Embryonic facial prominence (tissue), 1 donor: ENCODE results near the gene VANGL2.
"Not testable (repeated sequence)": the region's sequence is repeated elsewhere in the genome, so short reads cannot be mapped to it uniquely, and the experiment has no call there.

Source experiments
- DNase-seq: peaks from one replicate; pipeline ENCODE4 v3.0.0-alpha.2; 2016; ENCODE audit errors: extremely low spot score

Gene VANGL2

DNA sequence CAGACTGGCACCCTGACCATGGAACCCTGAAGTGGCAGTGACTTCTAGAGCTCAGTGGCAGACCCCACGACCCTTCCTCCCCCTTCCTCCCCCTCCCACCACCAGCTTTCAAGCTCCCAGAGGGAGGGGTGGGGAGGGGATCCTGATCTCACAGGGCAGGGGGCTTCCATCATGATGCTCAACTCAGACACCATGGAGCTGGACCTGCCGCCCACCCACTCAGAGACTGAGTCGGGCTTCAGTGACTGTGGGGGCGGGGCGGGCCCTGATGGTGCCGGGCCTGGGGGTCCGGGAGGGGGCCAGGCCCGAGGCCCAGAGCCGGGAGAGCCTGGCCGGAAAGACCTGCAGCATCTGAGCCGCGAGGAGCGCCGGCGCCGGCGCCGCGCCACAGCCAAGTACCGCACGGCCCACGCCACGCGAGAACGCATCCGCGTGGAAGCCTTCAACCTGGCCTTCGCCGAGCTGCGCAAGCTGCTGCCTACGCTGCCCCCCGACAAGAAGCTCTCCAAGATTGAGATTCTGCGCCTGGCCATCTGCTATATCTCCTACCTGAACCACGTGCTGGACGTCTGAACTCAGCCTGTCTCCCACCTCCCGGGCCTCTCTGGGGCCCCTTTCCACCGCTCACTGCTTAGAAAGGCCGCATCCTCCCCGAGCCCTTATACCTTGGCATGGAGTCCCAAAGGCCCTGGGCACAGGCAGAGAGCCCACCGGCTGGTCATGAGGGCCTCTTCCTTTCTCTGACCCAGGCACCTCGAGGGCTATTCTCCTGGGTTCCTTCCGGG, 29.6 kb upstream of the VANGL2 start:
- DNase-seq = no peak

- no peak for DNase-seq
These were observed 29.1 kb upstream of the VANGL2 start for GRCh38 chr1:160371346-160371631.

GRCh38 chr1:160371756-160372155, 28.6 kb upstream of the VANGL2 start:
- DNase-seq = no peak

DNA sequence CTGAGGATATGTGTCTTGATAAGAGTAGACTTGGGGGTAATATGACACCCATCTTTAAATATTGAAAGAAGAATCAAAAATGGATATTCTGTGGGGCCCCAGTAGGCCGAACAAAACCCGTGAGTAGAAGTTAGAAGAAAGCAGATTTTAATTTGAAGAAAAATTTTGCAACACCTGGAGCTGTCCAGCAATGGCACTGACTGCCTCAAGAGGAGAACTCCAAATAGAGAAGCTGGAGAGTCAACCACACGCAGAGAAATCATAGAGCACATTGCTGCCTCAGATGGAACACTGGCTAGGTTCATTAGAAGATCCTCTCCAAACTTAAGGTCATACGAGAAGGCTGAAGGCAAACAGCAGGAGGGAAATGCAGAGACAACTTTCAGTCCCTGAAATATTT, 26.7 kb upstream of the VANGL2 start:
- DNase-seq = no peak

GRCh38 chr1:160374306-160375110, 25.9 kb upstream of the VANGL2 start:
- no peak for DNase-seq

DNA sequence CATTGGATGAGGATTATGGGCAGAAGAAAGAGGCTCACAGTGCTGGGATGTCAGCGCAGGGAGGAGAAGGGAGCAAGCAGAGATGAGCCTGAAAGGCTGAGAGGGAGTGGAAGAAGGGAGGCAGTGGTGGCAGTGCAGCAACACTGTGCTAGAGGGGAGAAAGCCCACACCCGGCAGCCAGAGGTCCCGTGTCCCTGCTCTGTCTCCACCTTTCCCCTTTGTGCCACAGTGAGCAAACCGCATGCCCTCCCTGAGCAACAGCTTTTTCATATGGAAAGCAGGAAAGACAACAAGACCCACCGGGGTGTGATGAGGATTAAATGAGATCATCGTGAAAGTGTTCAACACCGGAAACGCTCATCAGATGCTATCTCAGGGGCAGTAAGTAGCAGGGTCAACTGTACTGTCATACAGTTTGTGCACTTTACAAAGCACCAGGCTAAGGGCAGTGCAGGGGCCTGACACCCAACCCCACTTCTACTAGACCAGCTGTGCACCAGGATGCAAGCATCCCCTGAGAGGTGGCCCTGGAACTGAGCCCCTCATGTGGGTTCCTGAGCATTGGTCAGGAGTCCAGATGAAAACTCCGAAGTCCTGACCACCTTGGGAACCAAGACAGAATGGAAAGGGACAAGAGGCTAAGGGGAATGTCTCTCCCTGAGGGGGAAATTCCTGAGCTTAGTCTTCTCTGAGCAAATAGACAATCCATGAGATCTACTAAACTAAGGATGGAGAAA, 24.4 kb upstream of the VANGL2 start:
- no peak for DNase-seq

DNA sequence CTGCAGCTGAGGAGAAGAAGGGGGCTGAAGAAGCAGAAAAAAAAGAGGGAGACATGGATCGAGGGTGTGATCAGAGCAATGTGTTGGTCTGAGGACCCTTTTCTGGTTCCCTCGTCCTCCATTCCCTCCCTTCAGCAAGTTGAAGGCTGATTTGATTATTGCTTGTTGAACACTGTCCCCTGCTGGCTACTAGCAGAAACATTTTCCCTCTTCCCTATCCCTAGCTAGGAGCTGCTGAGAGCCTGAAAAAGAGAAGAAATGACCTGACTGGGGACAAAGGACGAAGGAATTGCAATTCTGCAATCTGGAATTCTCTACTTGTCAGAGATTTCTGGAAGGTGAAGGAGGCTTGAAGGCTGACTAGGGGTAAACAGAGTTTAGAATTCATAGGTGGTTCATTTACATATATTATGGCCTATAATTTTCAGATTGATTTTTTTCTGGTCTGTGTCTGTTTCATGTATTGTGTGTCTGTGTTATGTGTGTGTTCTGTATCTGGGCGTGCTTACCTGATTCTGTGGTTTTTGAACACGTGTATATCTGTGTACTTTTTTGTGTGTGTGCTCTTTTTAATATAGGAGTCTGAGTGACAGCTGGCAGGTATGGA, 23.7 kb upstream of the VANGL2 start:
- peak; percentile 76 for DNase-seq

DNA sequence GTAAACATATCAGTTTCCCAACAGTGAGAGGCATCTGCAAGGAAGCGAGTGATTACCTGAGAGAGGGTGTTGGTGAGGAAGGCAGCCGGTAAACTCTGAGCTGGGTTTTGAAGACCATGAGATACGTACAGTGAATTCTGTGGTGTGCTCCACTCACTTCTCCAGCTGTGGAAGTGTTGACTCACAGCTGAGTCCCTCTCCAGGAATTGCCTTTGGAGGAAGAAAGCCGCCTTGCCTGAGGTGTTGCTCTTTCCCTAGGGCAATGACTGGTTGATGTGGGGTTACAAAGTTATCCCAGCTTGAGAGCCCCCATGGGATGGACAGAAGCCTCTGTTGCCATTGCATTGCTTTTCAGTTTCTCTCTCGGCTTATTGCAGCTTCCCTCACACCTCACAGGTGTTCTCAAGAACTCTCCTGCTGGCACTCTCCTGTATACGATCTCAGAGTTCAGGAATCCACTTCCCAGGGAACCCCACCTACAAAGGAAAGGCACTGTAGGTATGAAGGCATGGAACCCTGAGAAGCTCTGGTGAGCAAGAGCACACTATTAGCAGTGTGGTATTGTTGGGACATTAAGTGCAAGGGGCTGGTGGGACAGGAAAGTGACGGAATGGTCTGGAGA, 22.7 kb upstream of the VANGL2 start:
- no peak for DNase-seq

DNA sequence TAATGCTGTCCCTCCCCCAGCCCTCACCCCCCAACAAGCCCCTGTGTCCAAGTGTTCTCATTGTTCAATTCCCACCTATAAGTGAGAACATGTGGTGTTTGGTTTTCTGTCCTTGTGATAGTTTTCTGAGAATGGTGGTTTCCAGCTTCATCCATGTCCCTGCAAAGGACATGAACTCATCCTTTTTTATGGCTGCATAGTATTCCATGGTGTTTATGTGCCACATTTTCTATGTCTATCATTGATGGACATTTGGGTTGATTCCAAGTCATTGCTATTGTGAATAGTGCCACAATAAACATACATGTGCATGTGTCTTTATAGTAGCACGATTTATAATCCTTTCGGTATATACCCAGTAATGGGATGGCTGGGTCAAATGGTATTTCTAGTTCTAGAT, 15.6 kb upstream of the VANGL2 start:
- DNase-seq = not testable (repeated sequence)

DNA sequence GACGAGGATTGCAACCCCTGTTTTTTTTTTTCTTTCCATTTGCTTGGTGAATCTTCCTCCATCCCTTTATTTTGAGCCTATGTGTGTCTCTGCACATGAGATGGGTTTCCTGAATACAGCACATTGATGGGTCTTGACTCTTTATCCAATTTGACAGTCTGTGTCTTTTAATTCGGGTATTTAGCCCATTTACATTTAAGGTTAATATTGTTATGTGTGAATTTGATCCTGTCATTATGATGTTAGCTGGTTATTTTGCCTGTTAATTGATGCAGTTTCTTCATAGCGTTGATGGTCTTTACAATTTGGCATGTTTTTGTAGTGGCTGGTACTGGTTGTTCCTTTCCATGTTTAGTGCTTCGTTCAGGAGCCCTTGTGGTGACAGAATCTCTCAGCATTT, 12.0 kb upstream of the VANGL2 start:
- not testable (repeated sequence) for DNase-seq

GRCh38 chr1:160394673-160395072, 5.7 kb upstream of the VANGL2 start:
- DNase-seq = no peak

GRCh38 chr1:160397651-160398050, 2.7 kb upstream of the VANGL2 start:
- no peak for DNase-seq

DNA sequence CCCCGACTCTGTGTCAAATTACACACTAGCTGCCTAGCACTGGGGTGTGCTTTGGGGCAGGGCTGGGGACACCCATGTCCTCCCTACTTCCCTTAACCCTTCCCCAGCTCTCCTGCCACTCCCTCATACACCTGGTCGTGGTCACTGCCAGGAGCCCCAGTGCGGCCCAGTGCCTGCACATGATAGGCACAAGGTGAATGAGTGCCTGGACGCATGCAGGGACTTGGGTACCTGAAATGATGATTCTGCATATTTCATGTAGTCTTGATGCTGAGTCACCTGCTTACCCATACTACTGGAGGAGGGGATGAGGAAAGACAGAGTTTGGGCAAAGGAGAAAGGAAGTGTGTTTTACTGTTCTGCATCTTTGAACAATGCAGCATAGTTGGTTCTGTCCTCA, 1.5 kb upstream of the VANGL2 start:
- DNase-seq = no peak

- DNase-seq = no peak
These were observed 681 bp upstream of the VANGL2 start for GRCh38 chr1:160399544-160400222.

GRCh38 chr1:160400646-160401486, 502 bp downstream of the VANGL2 start:
- DNase-seq = peak; percentile 56

DNA sequence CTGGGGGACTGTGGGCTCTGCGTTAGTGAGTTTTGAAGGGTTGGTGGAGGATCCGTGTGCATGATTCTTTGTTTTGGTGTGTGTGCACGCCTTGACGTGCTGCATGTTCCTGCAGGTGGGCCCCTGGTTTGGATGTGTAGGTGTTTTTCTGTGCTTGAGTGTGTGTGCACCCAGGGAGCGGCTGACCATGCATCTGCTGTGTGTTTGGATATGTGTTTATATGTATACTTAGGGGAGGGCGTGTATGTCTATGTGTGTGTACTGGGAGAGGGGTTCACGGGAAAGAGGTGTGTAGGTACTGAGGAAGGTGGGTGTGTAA, 1.1 kb downstream of the VANGL2 start:
- no peak for DNase-seq

GRCh38 chr1:160402001-160402795, 1.8 kb downstream of the VANGL2 start:
- DNase-seq = no peak

GRCh38 chr1:160403244-160403643, 2.9 kb downstream of the VANGL2 start:
- no peak for DNase-seq

DNA sequence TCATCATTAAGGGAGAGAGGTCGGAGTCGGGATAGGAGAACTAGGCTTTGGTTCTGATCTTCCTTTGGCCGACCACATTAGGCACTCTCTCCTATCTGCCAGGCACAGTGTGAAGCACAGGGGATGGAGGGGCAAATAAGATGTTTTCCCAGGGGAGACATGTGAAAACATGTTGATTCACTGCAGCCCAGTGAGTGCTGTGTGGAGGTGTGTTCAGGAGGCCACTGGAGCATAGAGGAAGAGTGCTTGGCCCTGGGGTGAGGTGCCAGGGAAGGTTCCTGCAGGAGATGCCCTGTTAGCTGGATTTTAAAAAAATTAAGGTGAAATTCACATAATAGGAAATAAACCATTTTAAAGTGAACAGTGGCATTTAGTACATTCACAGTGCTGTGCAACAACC, 3.7 kb downstream of the VANGL2 start:
- DNase-seq = no peak
